Neural crest cell (in vitro differentiated cells): ENCODE results near the gene ANKRD13D. TPM values are rescaled to one million over a fixed set of nuclear protein-coding genes. Genes with fewer than 3 reads are reported as not detected.

Source experiments
- DNase-seq: peaks from one replicate; pipeline ENCODE4 v3.0.0; 2021; ENCODE audit warnings: low read depth, mixed read lengths, low spot score
- H3K27ac Mint-ChIP-seq: one replicate; pipeline ENCODE4 v1.8.0; 2021; ENCODE audit warnings: mild to moderate bottlenecking, mixed read lengths; ENCODE audit not compliant: unreplicated experiment
- H3K27me3 Mint-ChIP-seq: 2 replicates; pipeline ENCODE4 v1.8.0; 2021; ENCODE audit warnings: low read depth, mild to moderate bottlenecking, mixed read lengths
- H3K36me3 Mint-ChIP-seq: 2 replicates; pipeline ENCODE4 v1.8.0; 2021; ENCODE audit warnings: low read depth, mild to moderate bottlenecking, mixed read lengths
- H3K4me1 Mint-ChIP-seq: 2 replicates; pipeline ENCODE4 v1.8.0; 2021; ENCODE audit warnings: mixed read lengths
- H3K4me3 Mint-ChIP-seq: one replicate; pipeline ENCODE4 v1.8.0; 2021; ENCODE audit warnings: mild to moderate bottlenecking, mixed read lengths
- H3K9me3 Mint-ChIP-seq: 2 replicates; pipeline ENCODE4 v1.8.0; 2021; ENCODE audit warnings: mixed read lengths
- total RNA-seq: library from RNA; stranded (reverse); gene quantifications from 2 replicates; pipeline ENCODE4 v1.2.1, GENCODE V29; 2021
- TF ChIP-seq, protein P1 (sequence below): fragments of 200-600 bp; sonication (generic); conservative IDR thresholded peaks from 2 replicates; pipeline ENCODE4 v1.5.0; 2021; ENCODE audit warnings: antibody characterized with exemption, mild to moderate bottlenecking

The ANKRD13D gene
- total RNA-seq, 1 donor from 2014 or later = 71.8 TPM

DNA sequence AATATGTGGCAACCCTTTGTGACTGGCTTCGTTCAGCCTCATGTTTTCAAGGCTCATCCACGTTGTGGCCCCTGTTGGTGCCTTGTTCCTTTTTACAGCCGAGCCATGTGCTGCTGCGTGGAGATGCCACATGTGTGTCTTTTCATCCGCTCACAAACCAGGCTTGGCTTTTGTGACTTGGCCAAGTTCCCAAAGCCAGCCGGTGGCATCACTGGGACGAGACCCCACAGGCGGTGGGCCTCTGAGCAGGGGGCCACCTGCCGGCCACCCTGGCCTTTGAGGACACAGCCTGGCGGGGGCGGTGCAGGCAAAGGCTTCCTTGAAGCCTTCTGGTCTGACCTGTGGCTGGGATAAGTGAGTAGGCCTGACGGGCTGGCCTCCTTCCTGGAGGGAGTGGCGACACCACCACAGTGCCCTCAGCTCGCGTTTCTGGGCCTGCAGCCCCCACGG lies 12.3 kb upstream of the ANKRD13D start:
- Mint-ChIP-seq H3K27ac (peak overlapping the region; percentile 32), H3K4me1 (peaks cover 15% of the 10 kb centered on the region), H3K36me3 (no peaks in the 10 kb centered on the region), H3K4me3 (no peak overlapping the region), H3K9me3 (no peaks in the 10 kb centered on the region), H3K27me3 (no peaks in the 10 kb centered on the region)
- no peak for DNase-seq
- TF ChIP-seq, protein P1, sequence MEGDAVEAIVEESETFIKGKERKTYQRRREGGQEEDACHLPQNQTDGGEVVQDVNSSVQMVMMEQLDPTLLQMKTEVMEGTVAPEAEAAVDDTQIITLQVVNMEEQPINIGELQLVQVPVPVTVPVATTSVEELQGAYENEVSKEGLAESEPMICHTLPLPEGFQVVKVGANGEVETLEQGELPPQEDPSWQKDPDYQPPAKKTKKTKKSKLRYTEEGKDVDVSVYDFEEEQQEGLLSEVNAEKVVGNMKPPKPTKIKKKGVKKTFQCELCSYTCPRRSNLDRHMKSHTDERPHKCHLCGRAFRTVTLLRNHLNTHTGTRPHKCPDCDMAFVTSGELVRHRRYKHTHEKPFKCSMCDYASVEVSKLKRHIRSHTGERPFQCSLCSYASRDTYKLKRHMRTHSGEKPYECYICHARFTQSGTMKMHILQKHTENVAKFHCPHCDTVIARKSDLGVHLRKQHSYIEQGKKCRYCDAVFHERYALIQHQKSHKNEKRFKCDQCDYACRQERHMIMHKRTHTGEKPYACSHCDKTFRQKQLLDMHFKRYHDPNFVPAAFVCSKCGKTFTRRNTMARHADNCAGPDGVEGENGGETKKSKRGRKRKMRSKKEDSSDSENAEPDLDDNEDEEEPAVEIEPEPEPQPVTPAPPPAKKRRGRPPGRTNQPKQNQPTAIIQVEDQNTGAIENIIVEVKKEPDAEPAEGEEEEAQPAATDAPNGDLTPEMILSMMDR = no peak

DNA sequence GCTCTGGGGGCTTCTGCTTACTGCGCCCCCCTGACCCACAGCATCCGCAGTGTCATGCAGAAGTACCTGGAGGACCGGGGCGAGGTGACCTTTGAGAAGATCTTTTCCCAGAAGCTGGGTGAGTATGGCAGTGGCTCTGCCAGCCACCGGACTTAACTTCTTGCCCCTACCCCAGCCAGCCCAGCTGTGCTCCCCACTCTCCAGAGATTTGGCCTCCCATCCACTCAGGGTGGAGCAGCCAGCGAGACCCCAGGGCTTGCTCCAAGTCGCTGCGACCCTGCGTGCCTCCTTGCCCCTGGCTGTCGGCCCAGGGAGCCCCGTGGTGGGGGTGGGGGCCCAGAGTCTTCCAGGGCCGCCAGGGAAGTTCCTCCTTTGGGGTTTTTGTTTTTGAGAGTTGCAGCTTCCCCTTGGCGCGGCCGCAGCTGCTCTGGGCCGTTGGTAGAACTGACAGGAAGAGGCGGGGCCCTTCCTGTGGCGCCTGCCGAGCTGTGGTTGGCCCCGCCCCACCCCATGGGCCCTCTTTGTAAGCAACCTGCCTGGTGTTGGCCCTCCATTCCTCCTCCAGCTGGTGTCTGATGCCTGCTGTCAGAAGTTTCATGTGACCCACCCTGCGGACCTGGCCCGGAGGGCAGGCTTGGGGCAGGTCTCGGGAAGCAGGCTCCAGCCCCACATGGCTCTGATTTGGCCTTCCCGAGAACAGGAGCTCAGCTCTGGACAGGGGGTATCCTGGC lies 11.7 kb upstream of the ANKRD13D start:
- TF ChIP-seq, protein P1 = no peak
- no peaks in the 10 kb centered on the region for H3K27me3 Mint-ChIP-seq
- H3K4me1 Mint-ChIP-seq = peaks cover 15% of the 10 kb centered on the region
- DNase-seq = no peak
- no peaks in the 10 kb centered on the region for H3K9me3 Mint-ChIP-seq
- no peak overlapping the region for H3K4me3 Mint-ChIP-seq
- peak overlapping the region; percentile 75 for H3K27ac Mint-ChIP-seq
- H3K36me3 Mint-ChIP-seq = no peaks in the 10 kb centered on the region

DNA sequence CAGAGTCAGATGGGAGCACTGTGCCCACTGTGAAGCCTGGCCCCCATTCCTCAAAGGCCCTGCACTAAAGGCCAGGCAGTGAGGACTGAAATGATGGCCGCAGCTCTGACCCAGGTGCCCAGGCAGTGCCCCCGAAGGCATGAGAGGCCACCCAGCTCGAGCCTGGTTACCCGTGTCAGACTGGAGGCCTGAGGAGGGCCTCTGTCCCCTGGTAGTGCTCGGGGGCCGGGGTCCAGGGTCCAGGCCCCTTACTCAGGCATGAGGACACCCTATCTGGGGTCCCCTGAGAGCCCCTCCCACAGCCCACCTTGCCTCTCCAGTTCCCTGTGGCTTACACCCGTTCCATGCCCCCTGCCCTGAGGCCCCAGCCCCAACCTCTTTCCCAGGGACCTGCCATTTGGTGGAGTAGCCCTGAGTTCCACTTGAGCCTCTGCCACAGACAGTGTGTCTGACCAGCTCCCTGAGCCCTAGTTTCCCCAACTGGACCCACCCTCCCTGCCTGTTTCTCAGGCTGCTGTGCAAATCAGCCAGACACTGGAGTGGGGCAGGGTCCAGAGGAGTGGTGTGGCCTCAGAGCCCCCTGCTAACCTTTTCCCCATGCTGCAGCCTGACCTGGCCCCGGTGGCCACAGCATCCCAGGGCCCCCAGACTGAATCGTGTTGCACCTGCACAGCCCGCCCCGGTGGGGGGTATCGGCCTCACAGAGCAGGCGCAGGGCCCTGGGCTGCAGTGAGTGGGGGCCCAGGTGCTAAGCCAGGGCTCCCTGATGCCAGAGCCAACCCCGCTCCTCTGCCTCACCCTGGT lies 10.8 kb upstream of the ANKRD13D start:
- DNase-seq = no peak
- TF ChIP-seq, protein P1 = no peak
- no peaks in the 10 kb centered on the region for H3K9me3 Mint-ChIP-seq
- peaks cover 15% of the 10 kb centered on the region for H3K4me1 Mint-ChIP-seq
- H3K4me3 Mint-ChIP-seq = no peak overlapping the region
- no peaks in the 10 kb centered on the region for H3K36me3 Mint-ChIP-seq
- peak overlapping the region; percentile 75 for H3K27ac Mint-ChIP-seq
- no peaks in the 10 kb centered on the region for H3K27me3 Mint-ChIP-seq

DNA sequence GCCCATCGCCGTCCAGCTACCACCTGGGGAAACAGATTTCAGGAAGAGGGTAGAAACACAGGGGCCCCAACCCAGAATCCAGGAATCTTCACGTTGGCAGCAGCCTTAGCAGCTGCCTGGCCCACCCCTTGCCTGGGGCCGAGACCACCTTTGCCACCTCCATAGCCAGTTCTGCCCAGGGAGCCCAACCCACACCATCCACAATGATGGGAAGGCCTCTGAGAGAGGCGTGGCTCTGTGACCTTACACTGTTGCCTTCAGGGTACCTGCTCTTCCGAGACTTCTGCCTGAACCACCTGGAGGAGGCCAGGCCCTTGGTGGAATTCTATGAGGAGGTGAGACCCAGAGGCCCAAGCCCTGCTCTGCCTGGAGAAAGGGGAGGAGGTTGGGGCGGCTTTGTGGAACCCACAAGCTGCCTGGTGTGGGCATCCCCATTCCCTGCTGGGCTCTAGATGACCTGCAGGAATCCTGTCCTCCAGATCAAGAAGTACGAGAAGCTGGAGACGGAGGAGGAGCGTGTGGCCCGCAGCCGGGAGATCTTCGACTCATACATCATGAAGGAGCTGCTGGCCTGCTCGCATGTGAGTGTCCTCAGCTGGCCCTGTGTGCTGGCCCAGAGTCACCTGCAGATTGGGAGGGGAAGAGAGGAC lies 10.0 kb upstream of the ANKRD13D start:
- TF ChIP-seq, protein P1 = no peak
- DNase-seq = no peak
- Mint-ChIP-seq H3K4me3 (peak overlapping the region; percentile 23), H3K9me3 (no peaks in the 10 kb centered on the region), H3K27me3 (no peaks in the 10 kb centered on the region), H3K4me1 (peaks cover 15% of the 10 kb centered on the region), H3K27ac (no peak overlapping the region), H3K36me3 (no peaks in the 10 kb centered on the region)

DNA sequence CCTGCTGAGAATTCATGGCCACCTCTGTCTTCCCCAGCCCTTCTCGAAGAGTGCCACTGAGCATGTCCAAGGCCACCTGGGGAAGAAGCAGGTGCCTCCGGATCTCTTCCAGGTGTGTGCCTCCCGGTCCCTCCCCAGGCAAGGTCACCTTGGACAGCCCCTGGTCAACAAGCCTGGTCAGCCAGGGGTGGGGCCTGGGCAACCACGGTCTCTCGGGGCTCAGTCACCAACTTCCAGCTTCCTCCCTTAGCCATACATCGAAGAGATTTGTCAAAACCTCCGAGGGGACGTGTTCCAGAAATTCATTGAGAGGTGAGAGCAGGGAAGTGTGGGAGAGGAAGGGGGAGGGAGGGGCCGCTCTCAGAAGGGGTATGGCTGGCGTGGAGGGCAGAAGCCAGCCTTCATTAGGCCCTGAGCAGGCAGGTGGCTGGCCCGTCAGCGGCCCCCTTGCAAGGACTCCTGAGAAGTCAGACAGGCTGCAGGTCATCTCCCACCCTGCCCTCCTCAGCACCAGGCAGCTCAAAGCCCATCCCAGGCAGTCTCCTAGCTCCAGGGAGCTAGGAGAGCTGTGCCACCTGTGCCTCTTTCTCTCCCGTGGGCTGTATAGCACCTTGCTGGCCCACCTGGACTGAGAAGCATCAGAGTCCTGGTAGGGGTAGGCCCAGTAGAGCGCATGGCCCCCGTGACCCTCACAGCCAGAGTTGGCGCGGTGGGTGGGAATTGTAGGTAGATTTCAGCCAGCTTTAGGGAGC lies 9.3 kb upstream of the ANKRD13D start:
- no peak for DNase-seq
- TF ChIP-seq, protein P1 = no peak
- Mint-ChIP-seq H3K36me3 (no peaks in the 10 kb centered on the region), H3K9me3 (no peaks in the 10 kb centered on the region), H3K4me3 (peak overlapping the region; percentile 34), H3K4me1 (peaks cover 15% of the 10 kb centered on the region), H3K27me3 (no peaks in the 10 kb centered on the region), H3K27ac (no peak overlapping the region)
